GM10248 (cell line): ENCODE results near the gene ZFYVE9.

Source experiments
- CTCF ChIA-PET: fragments of 300-600 bp; sonication (Branson Sonifier 250); formaldehyde crosslinking; extraction: SDS; loops from one replicate; lab custom pipeline; 2021; ENCODE audit warnings: antibody characterized with exemption; lab: Yijun Ruan, JAX
- POLR2A ChIA-PET: fragments of 350-650 bp; sonication (Branson Sonifier 250); formaldehyde crosslinking; extraction: SDS; loops from one replicate; lab custom pipeline; 2020; ENCODE audit warnings: antibody characterized with exemption; lab: Yijun Ruan, JAX
- DNase-seq: peaks from one replicate; pipeline ENCODE4 v3.0.0; 2012; ENCODE audit errors: extremely low spot score
- CTCF ChIP-seq: IDR thresholded peaks from 2 replicates; pipeline ENCODE4 v1.5.1; 2012; ENCODE audit warnings: mild to moderate bottlenecking, low read depth; ENCODE audit errors: extremely low read depth, missing control alignments, control extremely low read depth

The ZFYVE9 gene

GRCh38 chr1:52150946-52151345 lies 9.1 kb downstream of the ZFYVE9 start:
- CTCF ChIA-PET, result interaction anchor here (1.0 to 2.7 kb wide), 3 partner anchors 8 to 159 kb away, joined by 3 to 10 read pairs (median 4); partner anchors contain the start of gene ZFYVE9
- no peak for TF ChIP-seq CTCF
- no peak for DNase-seq
- POLR2A ChIA-PET, result no interaction called here

- TF ChIP-seq CTCF, result no peak
- ChIA-PET CTCF (interaction anchor here (1.0 to 2.7 kb wide), 5 partner anchors 10 to 155 kb away, joined by 3 to 10 read pairs (median 4); partner anchors contain the start of gene ZFYVE9), POLR2A (no interaction called here)
- DNase-seq, result no peak
These were observed 10.7 kb downstream of the ZFYVE9 start for GRCh38 chr1:52152572-52152971.

GRCh38 chr1:52153010-52153409 lies 11.1 kb downstream of the ZFYVE9 start:
- no peak for DNase-seq
- ChIA-PET POLR2A (no interaction called here), CTCF (interaction anchor here (1.0 to 2.7 kb wide), 4 partner anchors 10 to 155 kb away, joined by 3 to 10 read pairs (median 5); partner anchors contain the start of gene ZFYVE9)
- no peak for TF ChIP-seq CTCF

GRCh38 chr1:52153898-52154297 lies 12.0 kb downstream of the ZFYVE9 start:
- CTCF ChIA-PET, result interaction anchor here (1.1 to 2.7 kb wide), 3 partner anchors 11 to 154 kb away, joined by 3 to 7 read pairs (median 5); partner anchors contain the start of gene ZFYVE9
- no peak for DNase-seq
- POLR2A ChIA-PET, result interaction anchor here (0.6 kb wide), 1 partner anchor 42 kb away, joined by 3 read pairs; no protein-coding TSS in a partner anchor
- no peak for TF ChIP-seq CTCF

- TF ChIP-seq CTCF, result no peak
- POLR2A ChIA-PET, result no interaction called here
- DNase-seq, result no peak
- CTCF ChIA-PET, result interaction anchor here (1.3 to 2.7 kb wide), 2 partner anchors 9 to 14 kb away, joined by 3 to 5 read pairs; no protein-coding TSS in a partner anchor
These were observed 14.6 kb downstream of the ZFYVE9 start for GRCh38 chr1:52156460-52156859.

GRCh38 chr1:52157582-52157981 lies 15.7 kb downstream of the ZFYVE9 start:
- ChIA-PET CTCF (interaction anchor here (2.7 kb wide), 1 partner anchor 15 kb away, joined by 5 read pairs; no protein-coding TSS in a partner anchor), POLR2A (interaction anchor here (0.6 kb wide), 1 partner anchor 429 kb away, joined by 3 read pairs; no protein-coding TSS in a partner anchor)
- TF ChIP-seq CTCF, result no peak
- DNase-seq, result no peak
